SK-N-SH (cell line): ENCODE results near the gene HDAC6. TPM values are rescaled to one million over a fixed set of nuclear protein-coding genes. Genes with fewer than 3 reads are reported as not detected.

Experiments used
- CTCF ChIA-PET: fragments of 300-600, 350-600 bp; formaldehyde crosslinking; extraction: SDS; loops from one replicate; lab custom pipeline; 2021; lab: Yijun Ruan, JAX
- POLR2A ChIA-PET: fragments of 350-600 bp; sonication (Branson Sonifier 250); formaldehyde crosslinking; extraction: SDS; loops from one replicate; lab custom pipeline; 2020; ENCODE audit warnings: antibody characterized with exemption, inconsistent platforms; lab: Yijun Ruan, JAX
- DNase-seq: peaks from one replicate; pipeline ENCODE4 v3.0.0; 2012
- H2AFZ ChIP-seq: fragments of 200-600 bp; sonication (generic); 2 replicates; pipeline ENCODE4 v1.8.1; 2016; ENCODE audit warnings: antibody characterized with exemption, mild to moderate bottlenecking, low read depth
- H3F3A ChIP-seq: fragments of 200-600 bp; sonication (generic); replicated peaks from 2 replicates; pipeline ENCODE3; 2016; ENCODE audit warnings: antibody characterized with exemption, mild to moderate bottlenecking; ENCODE audit not compliant: insufficient read depth
- H3K27ac ChIP-seq, 2 experiments: fragments of 200-500 bp in 1 of 2; fragments of 200-600 bp in 1 of 2; sonication (Bioruptor generic) in 1 of 2; sonication (generic), shearing (Covaris generic) in 1 of 2; 2 replicates each; pipeline versions ENCODE4 v1.5.1 to v1.6.1; 2014 to 2016; ENCODE audit warnings: low read depth in 2 of 2, inconsistent platforms in 1 of 2, low read length in 1 of 2, mild to moderate bottlenecking in 1 of 2, mixed read lengths in 1 of 2
- H3K27me3 ChIP-seq: fragments of 200-600 bp; sonication (generic), shearing (Covaris generic); 2 replicates; pipeline ENCODE4 v1.6.1; 2016; ENCODE audit warnings: mixed run types; ENCODE audit not compliant: insufficient read depth
- H3K36me3 ChIP-seq, 2 experiments: fragments of 200-500 bp in 1 of 2; fragments of 200-600 bp in 1 of 2; sonication (Bioruptor generic) in 1 of 2; sonication (generic) in 1 of 2; replicated peaks in 1 of 2; 2 replicates each; pipeline versions ENCODE3 to v1.5.1; 2014 to 2016; ENCODE audit warnings: low read length in 1 of 2, mild to moderate bottlenecking in 1 of 2; ENCODE audit not compliant: insufficient read depth in 2 of 2, control insufficient read depth in 1 of 2
- H3K4me1 ChIP-seq, 2 experiments: fragments of 200-500 bp in 1 of 2; fragments of 200-600 bp in 1 of 2; sonication (Bioruptor generic) in 1 of 2; sonication (generic), shearing (Covaris generic) in 1 of 2; 2 replicates each; pipeline versions ENCODE4 v1.5.1 to v1.6.1; 2014 to 2016; ENCODE audit warnings: low read depth in 1 of 2, low read length in 1 of 2, mixed run types in 1 of 2; ENCODE audit not compliant: insufficient read depth in 2 of 2, control insufficient read depth in 1 of 2
- H3K4me2 ChIP-seq: fragments of 200-600 bp; sonication (generic), shearing (Covaris generic); 2 replicates; pipeline ENCODE4 v1.6.1; 2017; ENCODE audit warnings: mixed run types
- H3K4me3 ChIP-seq, 2 experiments: fragments of 200-500 bp in 1 of 2; fragments of 200-600 bp in 1 of 2; sonication (Bioruptor generic) in 1 of 2; sonication (generic), shearing (Covaris generic) in 1 of 2; 2 replicates each; pipeline versions ENCODE4 v1.5.1 to v1.8.1; 2014 to 2016; ENCODE audit warnings: low read depth in 2 of 2, inconsistent platforms in 1 of 2, low read length in 1 of 2, mild to moderate bottlenecking in 1 of 2, mixed read lengths in 1 of 2, moderate library complexity in 1 of 2
- H3K79me2 ChIP-seq: fragments of 200-600 bp; sonication (generic); 2 replicates; pipeline ENCODE4 v1.8.1; 2017; ENCODE audit warnings: mild to moderate bottlenecking; ENCODE audit not compliant: insufficient read depth
- H3K9ac ChIP-seq: fragments of 200-600 bp; sonication (generic); 2 replicates; pipeline ENCODE4 v1.6.1; 2017; ENCODE audit warnings: mixed run types
- H3K9me2 ChIP-seq: fragments of 200-600 bp; sonication (generic); 2 replicates; pipeline ENCODE4 v1.6.1; 2017; ENCODE audit warnings: mixed run types
- H3K9me3 ChIP-seq: fragments of 200-600 bp; sonication (generic); 2 replicates; pipeline ENCODE4 v1.6.1; 2017; ENCODE audit warnings: mixed run types, mild to moderate bottlenecking, moderate library complexity
- H4K20me1 ChIP-seq: fragments of 200-600 bp; sonication (generic); 2 replicates; pipeline ENCODE4 v1.6.1; 2017; ENCODE audit warnings: mild to moderate bottlenecking, mixed run types; ENCODE audit not compliant: insufficient read depth
- CTCF ChIP-seq: fragments of 200-600 bp; sonication (generic); IDR thresholded peaks from 2 replicates; pipeline ENCODE4 v1.6.1; 2017; ENCODE audit warnings: antibody characterized with exemption, mild to moderate bottlenecking, moderate library complexity
- FOXM1 ChIP-seq: IDR thresholded peaks from 2 replicates; pipeline ENCODE4 v1.4.0; 2012; ENCODE audit warnings: low read depth, mild to moderate bottlenecking
- GATA2 ChIP-seq: sonication (generic); formaldehyde crosslinking; IDR thresholded peaks from 2 replicates; pipeline ENCODE4 v1.5.0; 2020; ENCODE audit warnings: mild to moderate bottlenecking, missing genetic modification reagents
- MAX ChIP-seq: IDR thresholded peaks from 2 replicates; pipeline ENCODE4 v1.4.0; 2012; ENCODE audit warnings: low read depth
- MEF2A ChIP-seq: IDR thresholded peaks from 2 replicates; pipeline ENCODE4 v1.4.0; 2012; ENCODE audit warnings: low read depth, borderline replicate concordance
- MXI1 ChIP-seq: IDR thresholded peaks from 2 replicates; pipeline ENCODE4 v1.6.1; 2012; ENCODE audit warnings: mild to moderate bottlenecking, low read depth, low read length, improper control_type of control experiment
- NFIC ChIP-seq: IDR thresholded peaks from 2 replicates; pipeline ENCODE4 v1.4.0; 2012; ENCODE audit warnings: borderline replicate concordance
- POLR2AphosphoS5 ChIP-seq: IDR thresholded peaks from 2 replicates; pipeline ENCODE4 v1.6.1; 2012; ENCODE audit warnings: low read depth, low read length
- RCOR1 ChIP-seq: fragments of 150-350 bp; IDR thresholded peaks from 2 replicates; pipeline ENCODE4 v1.6.1; 2017; ENCODE audit warnings: antibody characterized with exemption, low read length
- TCF12 ChIP-seq: IDR thresholded peaks from 2 replicates; pipeline ENCODE4 v1.4.0; 2012
- USF1 ChIP-seq: IDR thresholded peaks from 2 replicates; pipeline ENCODE4 v1.4.0; 2012; ENCODE audit warnings: low read depth, borderline replicate concordance
- USF2 ChIP-seq: fragments of 150-350 bp; IDR thresholded peaks from 2 replicates; pipeline ENCODE4 v1.6.1; 2017; ENCODE audit warnings: antibody characterized with exemption, low read length, low read depth, borderline replicate concordance
- YY1 ChIP-seq: IDR thresholded peaks from 2 replicates; pipeline ENCODE4 v1.4.0; 2012; ENCODE audit warnings: low read depth, mild to moderate bottlenecking
- WGBS: methylation state at CpG from one replicate; pipeline ENCODE4 v1.1.6; 2017; ENCODE audit warnings: low lambda C conversion rate; 5-methylcytosine and 5-hydroxymethylcytosine counted together
- polyA plus RNA-seq, 3 experiments: library from polyadenylated mRNA; depleted of rRNA; stranded (reverse); fragments of >200 nt; gene quantifications; 2 replicates each; pipeline ENCODE4 v1.2.3, GENCODE V29; 2012

HDAC6 gene
- polyA plus RNA-seq, 1 of the 3 experiments (the other 2 are of a cell fraction) = 34.0 TPM

- Histone ChIP-seq H3K4me2 (no peak overlapping the region), H3K9ac (no peak overlapping the region), H3K9me2 (no peaks in the 10 kb centered on the region), H3K9me3 (no peaks in the 10 kb centered on the region), H2AFZ (no peak overlapping the region), H3K36me3 (no peaks in the 10 kb centered on the region), H3K27ac (no peak overlapping the region), H4K20me1 (no peaks in the 10 kb centered on the region), H3K4me3 (no peak overlapping the region), H3K4me1 (no peaks in the 10 kb centered on the region), H3K27me3 (no peaks in the 10 kb centered on the region; the same call in 1 of the 2 replicates)
- 56% methylated on average over 3 of the region's 8 CpGs for WGBS
- ChIA-PET CTCF (no interaction called here), POLR2A (interaction anchor here (0.7 kb wide), 1 partner anchor 544 kb away, joined by 3 read pairs; no protein-coding TSS in a partner anchor)
- no peak for DNase-seq
- no peak for TF ChIP-seq YY1
- TF ChIP-seq MAX = no peak
- TF ChIP-seq CTCF = no peak
- no peak for TF ChIP-seq MXI1
- no peak for TF ChIP-seq USF2
- TF ChIP-seq, all 33 proteins: peak for 0
- no peaks in the 10 kb centered on the region for H3F3A ChIP-seq
- H3K79me2 ChIP-seq = no peaks in the 10 kb centered on the region
Observed at GRCh38 chrX:48814722-48815121, 12.9 kb downstream of the HDAC6 start.

- Histone ChIP-seq H3F3A (no peaks in the 10 kb centered on the region), H3K36me3 (no peaks in the 10 kb centered on the region), H2AFZ (no peak overlapping the region), H3K9ac (no peak overlapping the region), H3K27me3 (no peaks in the 10 kb centered on the region; the same call in 1 of the 2 replicates), H3K4me1 (no peaks in the 10 kb centered on the region), H3K79me2 (no peaks in the 10 kb centered on the region), H3K9me3 (no peaks in the 10 kb centered on the region), H3K4me3 (no peak overlapping the region), H3K9me2 (no peaks in the 10 kb centered on the region), H3K4me2 (no peak overlapping the region), H4K20me1 (no peaks in the 10 kb centered on the region), H3K27ac (no peak overlapping the region)
- POLR2A ChIA-PET = interaction anchor here (0.7 kb wide), 1 partner anchor 545 kb away, joined by 3 read pairs; no protein-coding TSS in a partner anchor
- TF ChIP-seq RCOR1 (no peak), FOXM1 (no peak), TCF12 (no peak), POLR2AphosphoS5 (no peak), GATA2 (CRISPR knock-in tag) (no peak), MAX (no peak), USF1 (no peak), NFIC (no peak), MEF2A (no peak)
- CTCF ChIA-PET = no interaction called here
- DNase-seq = no peak
- 82% methylated on average over 8 of the region's 8 CpGs for WGBS
Observed at GRCh38 chrX:48815266-48815665, 13.4 kb downstream of the HDAC6 start.
